Neural cell (in vitro differentiated cells): ENCODE data around the gene CMKLR1. TPM values are rescaled to one million over a fixed set of nuclear protein-coding genes. Genes with fewer than 3 reads are reported as not detected.

ENCODE experiments used
- H2AFZ ChIP-seq: fragments of 200-600, 300-800 bp; sonication (generic), shearing (Covaris generic); 2 replicates; pipeline ENCODE4 v1.6.0; 2014; ENCODE audit warnings: low read depth, mild to moderate bottlenecking, antibody characterized with exemption, low read length, moderate library complexity
- H3F3A ChIP-seq: fragments of 200-600 bp; shearing (Covaris generic); 2 replicates; pipeline ENCODE4 v1.6.1; 2016; ENCODE audit warnings: mild to moderate bottlenecking, moderate library complexity, mixed read lengths, antibody characterized with exemption, low read length; ENCODE audit not compliant: insufficient read depth, poor library complexity, severe bottlenecking
- H3K27ac ChIP-seq: fragments of 200-600, 300-800 bp; sonication (generic), shearing (Covaris generic); 2 replicates; pipeline ENCODE4 v1.5.1; 2014; ENCODE audit warnings: mild to moderate bottlenecking, low read length, moderate library complexity
- H3K27me3 ChIP-seq: fragments of 300-800, 200-600 bp; sonication (generic), shearing (Covaris generic); 2 replicates; pipeline ENCODE4 v1.6.0; 2014; ENCODE audit warnings: mild to moderate bottlenecking, low read depth, low read length, moderate library complexity; ENCODE audit not compliant: insufficient read depth
- H3K36me3 ChIP-seq: fragments of 300-800, 200-600 bp; sonication (generic), shearing (Covaris generic); 2 replicates; pipeline ENCODE4 v1.5.1; 2014; ENCODE audit warnings: mild to moderate bottlenecking, antibody characterized with exemption, low read length, moderate library complexity; ENCODE audit not compliant: insufficient read depth
- H3K4me2 ChIP-seq: fragments of 300-800, 200-600 bp; sonication (generic), shearing (Covaris generic); 2 replicates; pipeline ENCODE4 v1.6.0; 2014; ENCODE audit warnings: mild to moderate bottlenecking, low read length
- H3K4me3 ChIP-seq: fragments of 300-800, 200-600 bp; sonication (generic), shearing (Covaris generic); 2 replicates; pipeline ENCODE4 v1.5.1; 2014; ENCODE audit warnings: mild to moderate bottlenecking, low read length, moderate library complexity
- H3K79me2 ChIP-seq: fragments of 200-600 bp; shearing (Covaris generic); replicated peaks from 2 replicates; pipeline ENCODE4 v1.6.0; 2014; ENCODE audit warnings: mild to moderate bottlenecking, low read length, moderate library complexity; ENCODE audit not compliant: insufficient read depth
- H3K9ac ChIP-seq: fragments of 300-800, 200-600 bp; sonication (generic), shearing (Covaris generic); 2 replicates; pipeline ENCODE4 v1.6.1; 2016; ENCODE audit warnings: mild to moderate bottlenecking, low read length, mixed read lengths
- H3K9me2 ChIP-seq: fragments of 200-600 bp; shearing (Covaris generic); 2 replicates; pipeline ENCODE4 v1.6.1; 2016; ENCODE audit warnings: mild to moderate bottlenecking, low read length, mixed read lengths; ENCODE audit not compliant: insufficient read depth
- H3K9me3 ChIP-seq: fragments of 200-600, 300-800 bp; sonication (generic), shearing (Covaris generic); 2 replicates; pipeline ENCODE4 v1.6.1; 2016; ENCODE audit warnings: mild to moderate bottlenecking, mixed run types, low read length, moderate library complexity, mixed read lengths
- H4K20me1 ChIP-seq: fragments of 200-600 bp; shearing (Covaris generic); 2 replicates; pipeline ENCODE4 v1.6.1; 2016; ENCODE audit warnings: mild to moderate bottlenecking, mixed run types; ENCODE audit not compliant: insufficient read depth
- EP300 ChIP-seq: fragments of 450-650 bp; conservative IDR thresholded peaks from 2 replicates; pipeline ENCODE4 v1.6.1; 2014; ENCODE audit warnings: antibody characterized with exemption, mild to moderate bottlenecking, moderate library complexity; ENCODE audit not compliant: poor library complexity, severe bottlenecking
- EZH2 ChIP-seq: fragments of 200-600, 300-800 bp; shearing (Covaris generic), sonication (generic); IDR thresholded peaks from 2 replicates; pipeline ENCODE4 v1.6.1; 2014; ENCODE audit warnings: antibody characterized with exemption, low read length, borderline replicate concordance, mild to moderate bottlenecking; ENCODE audit not compliant: insufficient read depth, poor library complexity, severe bottlenecking
- MXI1 ChIP-seq: fragments of 450-650 bp; conservative IDR thresholded peaks from 2 replicates; pipeline ENCODE4 v1.6.1; 2014; ENCODE audit warnings: antibody characterized with exemption, mild to moderate bottlenecking; ENCODE audit not compliant: poor library complexity, severe bottlenecking
- POLR2AphosphoS5 ChIP-seq: IDR thresholded peaks from 2 replicates; pipeline ENCODE4 v1.6.1; 2012
- RAD21 ChIP-seq: fragments of 450-650 bp; conservative IDR thresholded peaks from 2 replicates; pipeline ENCODE4 v1.6.1; 2014; ENCODE audit warnings: antibody characterized with exemption, mild to moderate bottlenecking, moderate library complexity
- REST ChIP-seq: IDR thresholded peaks from 2 replicates; pipeline ENCODE4 v1.6.1; 2012; ENCODE audit warnings: borderline replicate concordance
- SMC3 ChIP-seq: fragments of 450-650 bp; conservative IDR thresholded peaks from 2 replicates; pipeline ENCODE4 v1.6.1; 2014; ENCODE audit warnings: antibody characterized with exemption, mild to moderate bottlenecking, moderate library complexity; ENCODE audit not compliant: poor library complexity
- TAF1 ChIP-seq: IDR thresholded peaks from 2 replicates; pipeline ENCODE4 v1.6.1; 2012; ENCODE audit warnings: low read depth
- polyA plus RNA-seq: library from polyadenylated mRNA; depleted of rRNA; stranded (reverse); fragments of >200 nt; gene quantifications from 2 replicates; pipeline ENCODE4 v1.2.3, GENCODE V29; 2014
- TF ChIP-seq, protein P1 (sequence below): fragments of 450-650 bp; IDR thresholded peaks from 2 replicates; pipeline ENCODE4 v1.5.1; 2014; ENCODE audit warnings: antibody characterized with exemption, mild to moderate bottlenecking, moderate library complexity; ENCODE audit not compliant: poor library complexity, severe bottlenecking

The CMKLR1 gene
- polyA plus RNA-seq, 1 donor from 2014 or later = 0.06 TPM

DNA sequence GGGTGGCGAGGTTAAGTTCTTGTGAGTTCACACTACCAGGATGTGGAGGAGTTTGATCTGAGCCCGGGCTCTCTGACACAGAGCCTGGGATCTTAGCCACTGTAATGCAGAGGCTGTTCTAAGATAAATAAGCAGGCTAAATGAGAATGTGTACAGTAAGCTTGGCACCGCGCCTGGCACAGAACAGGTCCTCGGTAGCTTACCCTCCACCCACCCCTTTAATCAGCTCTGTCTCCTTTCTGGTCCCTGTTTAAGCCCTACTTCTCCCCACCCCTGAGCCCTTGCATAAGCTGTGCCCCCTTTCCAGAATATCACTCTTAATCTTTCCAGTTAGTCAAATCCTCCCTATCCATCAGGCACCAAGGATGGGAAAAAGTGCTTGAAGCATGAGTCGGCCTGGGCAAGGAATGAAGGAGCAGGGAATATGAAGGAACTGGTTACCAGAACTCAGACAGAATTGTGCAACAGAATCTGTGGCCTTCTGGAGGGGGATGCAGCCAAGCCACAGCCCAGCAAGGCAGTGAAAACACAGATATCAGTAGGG is 32.8 kb upstream of the CMKLR1 start:
- H3K27me3 ChIP-seq = no peaks in the 10 kb centered on the region
- no peak overlapping the region for H3K4me2 ChIP-seq
- no peak overlapping the region for H3K9ac ChIP-seq
- peaks cover 10% of the 10 kb centered on the region for H3K9me3 ChIP-seq
- no peaks in the 10 kb centered on the region for H3K9me2 ChIP-seq
- H3K79me2 ChIP-seq = no peaks in the 10 kb centered on the region
- no peaks in the 10 kb centered on the region for H3F3A ChIP-seq
- H2AFZ ChIP-seq = no peak overlapping the region
- H4K20me1 ChIP-seq = no peaks in the 10 kb centered on the region
- no peak overlapping the region for H3K4me3 ChIP-seq
- no peaks in the 10 kb centered on the region for H3K36me3 ChIP-seq
- TF ChIP-seq MXI1 (no peak), EP300 (no peak), EZH2 (no peak), TAF1 (no peak)
- no peak overlapping the region for H3K27ac ChIP-seq

GRCh38 chr12:108370415-108370814 is 31.3 kb upstream of the CMKLR1 start:
- no peaks in the 10 kb centered on the region for H3F3A ChIP-seq
- no peak overlapping the region for H3K4me3 ChIP-seq
- H3K4me2 ChIP-seq = no peak overlapping the region
- H3K36me3 ChIP-seq = no peaks in the 10 kb centered on the region
- no peak for TF ChIP-seq REST
- no peak for TF ChIP-seq SMC3
- TF ChIP-seq POLR2AphosphoS5 = no peak
- no peak for TF ChIP-seq TAF1
- no peak for TF ChIP-seq EZH2
- TF ChIP-seq, protein P1, sequence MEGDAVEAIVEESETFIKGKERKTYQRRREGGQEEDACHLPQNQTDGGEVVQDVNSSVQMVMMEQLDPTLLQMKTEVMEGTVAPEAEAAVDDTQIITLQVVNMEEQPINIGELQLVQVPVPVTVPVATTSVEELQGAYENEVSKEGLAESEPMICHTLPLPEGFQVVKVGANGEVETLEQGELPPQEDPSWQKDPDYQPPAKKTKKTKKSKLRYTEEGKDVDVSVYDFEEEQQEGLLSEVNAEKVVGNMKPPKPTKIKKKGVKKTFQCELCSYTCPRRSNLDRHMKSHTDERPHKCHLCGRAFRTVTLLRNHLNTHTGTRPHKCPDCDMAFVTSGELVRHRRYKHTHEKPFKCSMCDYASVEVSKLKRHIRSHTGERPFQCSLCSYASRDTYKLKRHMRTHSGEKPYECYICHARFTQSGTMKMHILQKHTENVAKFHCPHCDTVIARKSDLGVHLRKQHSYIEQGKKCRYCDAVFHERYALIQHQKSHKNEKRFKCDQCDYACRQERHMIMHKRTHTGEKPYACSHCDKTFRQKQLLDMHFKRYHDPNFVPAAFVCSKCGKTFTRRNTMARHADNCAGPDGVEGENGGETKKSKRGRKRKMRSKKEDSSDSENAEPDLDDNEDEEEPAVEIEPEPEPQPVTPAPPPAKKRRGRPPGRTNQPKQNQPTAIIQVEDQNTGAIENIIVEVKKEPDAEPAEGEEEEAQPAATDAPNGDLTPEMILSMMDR = no peak
- TF ChIP-seq RAD21 = no peak
- TF ChIP-seq MXI1 = no peak
- no peak for TF ChIP-seq EP300
- H4K20me1 ChIP-seq = no peaks in the 10 kb centered on the region
- H3K9ac ChIP-seq = no peak overlapping the region
- H3K9me2 ChIP-seq = no peaks in the 10 kb centered on the region
- H3K79me2 ChIP-seq = no peaks in the 10 kb centered on the region
- H2AFZ ChIP-seq = no peak overlapping the region
- peaks cover 7% of the 10 kb centered on the region for H3K9me3 ChIP-seq
- H3K27ac ChIP-seq = no peak overlapping the region
- no peaks in the 10 kb centered on the region for H3K27me3 ChIP-seq
